ENCODE measurements around the gene PTH2. TPM values are rescaled to one million over a fixed set of nuclear protein-coding genes. Genes with fewer than 3 reads are reported as not detected.

PTH2 gene
- total and polyA plus RNA-seq, 2 donors (not counting 3 experiments of a cell fraction or from before 2014, with no cell fraction given) = not detected

DNA sequence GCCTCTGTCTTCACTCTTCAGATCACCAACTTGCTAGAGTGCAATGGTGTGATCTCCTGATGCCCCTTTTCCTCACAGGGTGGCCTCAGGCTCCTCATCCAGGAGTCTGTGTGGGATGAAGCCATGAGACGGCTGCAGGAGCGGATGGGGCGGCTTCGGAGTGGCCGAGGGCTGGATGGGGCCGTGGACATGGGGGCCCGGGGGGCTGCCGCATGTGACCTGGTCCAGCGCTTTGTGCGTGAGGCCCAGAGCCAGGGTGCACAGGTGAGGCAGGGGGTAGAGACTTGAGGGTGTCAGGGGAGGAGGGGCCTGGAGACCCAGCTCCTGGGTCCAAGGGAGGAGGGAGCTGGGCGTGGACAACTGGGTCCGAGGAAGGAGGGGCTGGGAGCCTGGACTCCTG lies 39.3 kb upstream of the PTH2 start:
- Histone ChIP-seq H3K4me1 (ENCODE audit: control insufficient read depth, extremely low read depth, insufficient read depth, low read length) (no peaks in the 10 kb centered on the region), H3K4me2 (ENCODE audit: insufficient read depth, low read length) (no peak overlapping the region), H3K9me1 (replicated peaks; ENCODE audit: control insufficient read depth, extremely low read depth, insufficient read depth, low read length) (no peaks in the 10 kb centered on the region), H3K27me3 (ENCODE audit: control insufficient read depth in 2 of 2, insufficient read depth in 2 of 2, low read length in 2 of 2) (no peaks in the 10 kb centered on the region), H3K36me3 (ENCODE audit: control insufficient read depth in 2 of 2, extremely low read depth in 1 of 2, insufficient read depth in 2 of 2, low read length in 2 of 2) (peaks cover 0 to 8% of the 10 kb centered on the region in 2 experiments), H2AFZ (ENCODE audit: low read depth, low read length) (no peak overlapping the region), H3K79me2 (ENCODE audit: control insufficient read depth, insufficient read depth, low read length) (no peaks in the 10 kb centered on the region), H3K9ac (replicated peaks; ENCODE audit: extremely low read depth, insufficient read depth, low read length) (no peak overlapping the region), H4K20me1 (replicated peaks; ENCODE audit: control insufficient read depth, extremely low read depth, insufficient read depth, low read length) (no peaks in the 10 kb centered on the region), H3K9me3 (replicated peaks; ENCODE audit: control insufficient read depth, insufficient read depth, low read length) (no peaks in the 10 kb centered on the region), H3K4me3 (replicated peaks in 1 of 3; ENCODE audit: insufficient read depth in 1 of 3, low read depth in 1 of 3, low read length in 3 of 3) (no peak overlapping the region), H3K27ac (ENCODE audit: insufficient read depth, low read depth, low read length) (no peak overlapping the region)
- BruUV-seq (replicated peaks) = no TSS peak
- dilution Hi-C loops (cut with MboI; ENCODE audit: extremely low pct_ligation_motif_present, low sequenced_read_pairs) (no loop called here), intact Hi-C loops (cut with micrococcal nuclease) (no loop called here)
- ChIA-PET CTCF (no interaction called here), POLR2A (no interaction called here)
- TF ChIP-seq POLR2AphosphoS5 (IDR thresholded peaks at IDR 0.05; ENCODE audit: insufficient read depth, low read depth, low read length) (no peak), JUN (IDR thresholded peaks at IDR 0.05; ENCODE audit: borderline replicate concordance, insufficient read depth, insufficient read length, low read depth) (no peak), EZH2 (IDR thresholded peaks at IDR 0.05; ENCODE audit: borderline replicate concordance, low read depth, low read length, severe bottlenecking) (no peak), MYC (IDR thresholded peaks at IDR 0.05; ENCODE audit: low read depth, low read length) (no peak), FOS (IDR thresholded peaks at IDR 0.05; ENCODE audit: borderline replicate concordance, insufficient read depth, low read length) (no peak), POLR2A (IDR thresholded peaks at IDR 0.05; ENCODE audit: low read depth, low read length) (no peak), GATA2 (IDR thresholded peaks at IDR 0.05; ENCODE audit: insufficient read depth, insufficient read length, low read depth, low read length) (no peak)
- TF ChIP-seq, protein P1, sequence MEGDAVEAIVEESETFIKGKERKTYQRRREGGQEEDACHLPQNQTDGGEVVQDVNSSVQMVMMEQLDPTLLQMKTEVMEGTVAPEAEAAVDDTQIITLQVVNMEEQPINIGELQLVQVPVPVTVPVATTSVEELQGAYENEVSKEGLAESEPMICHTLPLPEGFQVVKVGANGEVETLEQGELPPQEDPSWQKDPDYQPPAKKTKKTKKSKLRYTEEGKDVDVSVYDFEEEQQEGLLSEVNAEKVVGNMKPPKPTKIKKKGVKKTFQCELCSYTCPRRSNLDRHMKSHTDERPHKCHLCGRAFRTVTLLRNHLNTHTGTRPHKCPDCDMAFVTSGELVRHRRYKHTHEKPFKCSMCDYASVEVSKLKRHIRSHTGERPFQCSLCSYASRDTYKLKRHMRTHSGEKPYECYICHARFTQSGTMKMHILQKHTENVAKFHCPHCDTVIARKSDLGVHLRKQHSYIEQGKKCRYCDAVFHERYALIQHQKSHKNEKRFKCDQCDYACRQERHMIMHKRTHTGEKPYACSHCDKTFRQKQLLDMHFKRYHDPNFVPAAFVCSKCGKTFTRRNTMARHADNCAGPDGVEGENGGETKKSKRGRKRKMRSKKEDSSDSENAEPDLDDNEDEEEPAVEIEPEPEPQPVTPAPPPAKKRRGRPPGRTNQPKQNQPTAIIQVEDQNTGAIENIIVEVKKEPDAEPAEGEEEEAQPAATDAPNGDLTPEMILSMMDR (IDR thresholded peaks at IDR 0.05; ENCODE audit: extremely low read depth in 1 of 2, insufficient read depth in 1 of 2, low read depth in 1 of 2, low read length in 2 of 2) = no peak
- TF ChIP-seq, protein P2, sequence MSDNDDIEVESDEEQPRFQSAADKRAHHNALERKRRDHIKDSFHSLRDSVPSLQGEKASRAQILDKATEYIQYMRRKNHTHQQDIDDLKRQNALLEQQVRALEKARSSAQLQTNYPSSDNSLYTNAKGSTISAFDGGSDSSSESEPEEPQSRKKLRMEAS (IDR thresholded peaks at IDR 0.05; ENCODE audit: insufficient read depth, insufficient read length) = no peak
- FAIRE-seq = no peak
- no peak for DNase-seq (ENCODE audit: low read depth, low spot score)
